Measurements from ENCODE around the gene THRSP.
"Not testable (repeated sequence)": the region's sequence is repeated elsewhere in the genome, so short reads cannot be mapped to it uniquely, and the experiment has no call there.

THRSP gene

GRCh38 chr11:78082146-78082545, 18.5 kb downstream of the THRSP start:
- H3K27ac ChIP-seq: no peak overlapping the region
- no peak for DNase-seq (ENCODE audit: low spot score)
- POLR2A ChIA-PET (ENCODE audit: low non-redundant PET): no interaction called here
- CTCF ChIA-PET: no interaction called here
- TF ChIP-seq CTCF (conservative IDR thresholded peaks at IDR 0.05; ENCODE audit: low read depth): no peak

- no peak for DNase-seq (ENCODE audit: low spot score)
- TF ChIP-seq CTCF (conservative IDR thresholded peaks at IDR 0.05; ENCODE audit: low read depth): no peak
- ChIA-PET POLR2A (ENCODE audit: low non-redundant PET) (no interaction called here), CTCF (no interaction called here)
- H3K27ac ChIP-seq: no peak overlapping the region
Observed at GRCh38 chr11:78083021-78083420, 19.4 kb downstream of the THRSP start.

GRCh38 chr11:78084506-78084905, 20.8 kb downstream of the THRSP start:
- DNase-seq (ENCODE audit: low spot score): not testable (repeated sequence)

GRCh38 chr11:78085972-78086371, 22.3 kb downstream of the THRSP start:
- no peak overlapping the region for H3K27ac ChIP-seq
- no peak for DNase-seq (ENCODE audit: low spot score)
- CTCF ChIA-PET: interaction anchor here (0.6 kb wide), 1 partner anchor 55 kb away, joined by 4 read pairs; no protein-coding TSS in a partner anchor
- no peak for TF ChIP-seq CTCF (conservative IDR thresholded peaks at IDR 0.05; ENCODE audit: low read depth)
- POLR2A ChIA-PET (ENCODE audit: low non-redundant PET): no interaction called here

More at GRCh38 chr11:78084506-78084905, 20.8 kb downstream of the THRSP start:
- POLR2A ChIA-PET (ENCODE audit: low non-redundant PET); H3K27ac ChIP-seq; CTCF ChIA-PET: not testable (repeated sequence)

- POLR2A ChIA-PET (ENCODE audit: low non-redundant PET); DNase-seq (ENCODE audit: low spot score); H3K27ac ChIP-seq: not testable (repeated sequence)
- CTCF ChIA-PET: interaction anchor here (0.6 kb wide), 1 partner anchor 55 kb away, joined by 4 read pairs; no protein-coding TSS in a partner anchor
Observed at GRCh38 chr11:78086521-78087074, 22.9 kb downstream of the THRSP start.

- DNase-seq (ENCODE audit: low spot score): no peak
- ChIA-PET CTCF (no interaction called here), POLR2A (ENCODE audit: low non-redundant PET) (no interaction called here)
- TF ChIP-seq CTCF (conservative IDR thresholded peaks at IDR 0.05; ENCODE audit: low read depth): no peak
- H3K27ac ChIP-seq: no peak overlapping the region
Observed at GRCh38 chr11:78094250-78094649, 30.6 kb downstream of the THRSP start.

GRCh38 chr11:78097666-78098385, 34.2 kb downstream of the THRSP start:
- CTCF ChIA-PET: no interaction called here

More at GRCh38 chr11:78097666-78098385, 34.2 kb downstream of the THRSP start:
- POLR2A ChIA-PET (ENCODE audit: low non-redundant PET): no interaction called here
- DNase-seq (ENCODE audit: low spot score): no peak
- no peak for TF ChIP-seq CTCF (conservative IDR thresholded peaks at IDR 0.05; ENCODE audit: low read depth)
- H3K27ac ChIP-seq: no peak overlapping the region
